ENCODE measurements around the gene FAM107B.
"Not testable (repeated sequence)": the region's sequence is repeated elsewhere in the genome, so short reads cannot be mapped to it uniquely, and the experiment has no call there.

Gene FAM107B

GRCh38 chr10:14659626-14660196 lies 115.0 kb downstream of the FAM107B start:
- no peak for DNase-seq

GRCh38 chr10:14659137-14659536 lies 115.6 kb downstream of the FAM107B start:
- not testable (repeated sequence) for DNase-seq

- DNase-seq = peak; percentile 75
These were observed 116.2 kb downstream of the FAM107B start for GRCh38 chr10:14658331-14659127.

GRCh38 chr10:14656052-14656730 lies 118.5 kb downstream of the FAM107B start:
- no peak for DNase-seq

GRCh38 chr10:14654821-14655382 lies 119.8 kb downstream of the FAM107B start:
- DNase-seq = no peak

GRCh38 chr10:14653271-14654161 lies 121.2 kb downstream of the FAM107B start:
- DNase-seq = peak; percentile 91

- no peak for DNase-seq
These were observed 121.9 kb downstream of the FAM107B start for GRCh38 chr10:14652816-14653215.

- DNase-seq = no peak
These were observed 122.6 kb downstream of the FAM107B start for GRCh38 chr10:14652067-14652466.

- DNase-seq = no peak
These were observed 125.0 kb downstream of the FAM107B start for GRCh38 chr10:14649739-14650138.

- no peak for DNase-seq
These were observed 125.8 kb downstream of the FAM107B start for GRCh38 chr10:14648946-14649345.

- peak; percentile 68 for DNase-seq
These were observed 126.5 kb downstream of the FAM107B start for GRCh38 chr10:14648005-14648765.

GRCh38 chr10:14645239-14645960 lies 129.3 kb downstream of the FAM107B start:
- no peak for DNase-seq

- no peak for DNase-seq
These were observed 135.1 kb downstream of the FAM107B start for GRCh38 chr10:14639637-14640036.

GRCh38 chr10:14635043-14635710 lies 139.5 kb downstream of the FAM107B start:
- no peak for DNase-seq

- DNase-seq = not testable (repeated sequence)
These were observed 140.1 kb downstream of the FAM107B start for GRCh38 chr10:14634572-14634971.

GRCh38 chr10:14625765-14626525 lies 148.8 kb downstream of the FAM107B start:
- no peak for DNase-seq

GRCh38 chr10:14625192-14625631 lies 149.5 kb downstream of the FAM107B start:
- no peak for DNase-seq

- no peak for DNase-seq
These were observed 150.1 kb downstream of the FAM107B start for GRCh38 chr10:14624600-14624999.

- DNase-seq = no peak
These were observed 150.8 kb downstream of the FAM107B start for GRCh38 chr10:14623931-14624330.

- DNase-seq = no peak
These were observed 153.7 kb downstream of the FAM107B start for GRCh38 chr10:14621037-14621436.

Measured in kidney glomerular epithelial cell (primary cell).